Activated CD8-positive, alpha-beta memory T cell treated with anti-CD3 and anti-CD28 coated beads, Interleukin-2, amount 10 ng/mL, durations not matched to agents 7 days and 5 days (primary cell): ENCODE data around the gene PPWD1. TPM values are rescaled to one million over a fixed set of nuclear protein-coding genes. Genes with fewer than 3 reads are reported as not detected.

Experiments
- ATAC-seq: fragments of 150-1000 bp; cut with Tn5 transposase; one replicate; pipeline ENCODE4 v1.10.0; 2021; ENCODE audit warnings: moderate library complexity
- CTCF ChIA-PET: fragments of 350-600 bp; sonication (Branson Sonifier 250); formaldehyde crosslinking; loops from one replicate; lab custom pipeline; 2021; ENCODE audit warnings: antibody characterized with exemption; lab: Charles Lee
- DNase-seq: peaks from one replicate; pipeline ENCODE4 v3.0.0-alpha.2; 2020
- H3K27ac Mint-ChIP-seq: one replicate; pipeline ENCODE4 v1.8.0; 2021; ENCODE audit warnings: mild to moderate bottlenecking, mixed read lengths
- H3K27me3 Mint-ChIP-seq: one replicate; pipeline ENCODE4 v1.8.0; 2021; ENCODE audit warnings: mixed read lengths
- H3K36me3 Mint-ChIP-seq: one replicate; pipeline ENCODE4 v1.8.0; 2021; ENCODE audit warnings: mild to moderate bottlenecking, mixed read lengths
- H3K4me1 Mint-ChIP-seq: one replicate; pipeline ENCODE4 v1.8.0; 2021; ENCODE audit warnings: mixed read lengths
- H3K4me3 Mint-ChIP-seq: one replicate; pipeline ENCODE4 v1.8.0; 2021; ENCODE audit warnings: mild to moderate bottlenecking, moderate library complexity, mixed read lengths
- H3K9me3 Mint-ChIP-seq: one replicate; pipeline ENCODE4 v1.8.0; 2022; ENCODE audit warnings: low read depth, mixed read lengths
- total RNA-seq, 2 experiments: library from RNA; stranded (reverse); gene quantifications; one replicate each; pipeline ENCODE4 v1.2.3, GENCODE V29; 2021

PPWD1 gene
- total RNA-seq, result 10 to 100 TPM; 49.0 to 54.1 TPM

- H3K36me3 Mint-ChIP-seq, result peaks cover 37% of the 10 kb centered on the region
- CTCF ChIA-PET, result interaction anchor here (0.9 to 2.1 kb wide), 6 partner anchors 11 to 80 kb away, joined by 3 to 8 read pairs (median 4); partner anchors contain the start of genes SHLD3 and TRAPPC13
These were observed at the start of gene PPWD1, which contains the start of gene CENPK for GRCh38 chr5:65562731-65563701. TSS of gene PPWD1 (plus strand) at chr5:65563296. CDS start at chr5:65563311, 15 bp downstream. TSS of gene CENPK (minus strand) at chr5:65563168. CDS start at chr5:65554907, 8,261 bp downstream.

GRCh38 chr5:65525726-65526125, 37.4 kb upstream of the PPWD1 start:
- Mint-ChIP-seq H3K36me3 (peaks cover 39% of the 10 kb centered on the region), H3K9me3 (no peaks in the 10 kb centered on the region), H3K4me1 (no peaks in the 10 kb centered on the region), H3K27ac (no peak overlapping the region), H3K4me3 (no peak overlapping the region), H3K27me3 (no peaks in the 10 kb centered on the region)
- CTCF ChIA-PET, result no interaction called here
- DNase-seq, result no peak
- no peak for ATAC-seq

More at GRCh38 chr5:65562731-65563701, at the start of gene PPWD1, which contains the start of gene CENPK:
- Mint-ChIP-seq H3K9me3 (no peaks in the 10 kb centered on the region), H3K27me3 (no peaks in the 10 kb centered on the region), H3K27ac (peak within 1 kb of the TSS; percentile 99), H3K4me3 (peak within 1 kb of the TSS; percentile 97), H3K4me1 (peaks cover 60% of the 10 kb centered on the region)
- DNase-seq (peak; percentile 98), ATAC-seq (peak; percentile 99)

- Mint-ChIP-seq H3K4me3 (no peak overlapping the region), H3K36me3 (peaks cover 35% of the 10 kb centered on the region), H3K4me1 (no peaks in the 10 kb centered on the region), H3K9me3 (no peaks in the 10 kb centered on the region), H3K27me3 (no peaks in the 10 kb centered on the region), H3K27ac (no peak overlapping the region)
- CTCF ChIA-PET, result no interaction called here
- ATAC-seq (no peak), DNase-seq (no peak)
These were observed 32.2 kb upstream of the PPWD1 start for GRCh38 chr5:65530904-65531303.

DNA sequence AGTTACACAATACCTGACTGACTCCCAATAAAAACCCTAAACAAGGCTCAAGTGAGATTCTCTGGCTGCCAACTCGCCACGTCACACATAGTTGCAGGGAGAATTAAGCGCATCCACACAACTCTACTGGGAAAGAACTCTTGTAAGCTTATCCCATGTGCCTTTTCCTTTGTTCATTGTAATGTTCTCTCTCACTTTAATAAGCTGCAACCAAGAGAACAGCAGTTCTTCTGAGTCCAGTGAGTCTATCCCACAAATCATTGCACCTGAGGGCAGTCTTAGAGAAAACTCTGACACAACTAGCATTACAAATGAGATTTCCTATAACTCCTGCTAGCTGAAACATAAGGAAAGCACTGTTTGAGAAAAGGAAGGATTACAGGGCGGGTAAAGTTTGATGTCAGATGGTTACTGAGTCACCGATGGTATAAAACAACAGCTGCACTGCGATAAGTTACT, 27.5 kb upstream of the PPWD1 start:
- peaks cover 48% of the 10 kb centered on the region for H3K36me3 Mint-ChIP-seq
- ATAC-seq, result no peak
- no peaks in the 10 kb centered on the region for H3K9me3 Mint-ChIP-seq
- H3K27ac Mint-ChIP-seq, result no peak overlapping the region
- H3K4me1 Mint-ChIP-seq, result no peaks in the 10 kb centered on the region
- DNase-seq, result no peak
- H3K27me3 Mint-ChIP-seq, result no peaks in the 10 kb centered on the region
- H3K4me3 Mint-ChIP-seq, result no peak overlapping the region
- CTCF ChIA-PET, result interaction anchor here (1.3 kb wide), 1 partner anchor 498 kb away, joined by 4 read pairs; no protein-coding TSS in a partner anchor

GRCh38 chr5:65539827-65540226, 23.3 kb upstream of the PPWD1 start:
- DNase-seq (no peak), ATAC-seq (no peak)
- Mint-ChIP-seq H3K27ac (no peak overlapping the region), H3K4me1 (peaks cover 16% of the 10 kb centered on the region), H3K36me3 (peaks cover 73% of the 10 kb centered on the region), H3K9me3 (no peaks in the 10 kb centered on the region), H3K27me3 (no peaks in the 10 kb centered on the region), H3K4me3 (no peak overlapping the region)
- CTCF ChIA-PET, result interaction anchor here (0.6 kb wide), 1 partner anchor 25 kb away, joined by 4 read pairs; no protein-coding TSS in a partner anchor

GRCh38 chr5:65544473-65544872, 18.6 kb upstream of the PPWD1 start:
- Mint-ChIP-seq H3K4me3 (no peak overlapping the region), H3K4me1 (peaks cover 40% of the 10 kb centered on the region), H3K27ac (peak overlapping the region; percentile 14), H3K27me3 (no peaks in the 10 kb centered on the region), H3K9me3 (no peaks in the 10 kb centered on the region), H3K36me3 (peaks cover 80% of the 10 kb centered on the region)
- CTCF ChIA-PET, result no interaction called here
- no peak for DNase-seq
- no peak for ATAC-seq

GRCh38 chr5:65546141-65546540, 17.0 kb upstream of the PPWD1 start:
- ATAC-seq (no peak), DNase-seq (no peak)
- Mint-ChIP-seq H3K36me3 (peaks cover 82% of the 10 kb centered on the region), H3K4me1 (peaks cover 42% of the 10 kb centered on the region), H3K27ac (no peak overlapping the region), H3K4me3 (no peak overlapping the region), H3K27me3 (no peaks in the 10 kb centered on the region), H3K9me3 (no peaks in the 10 kb centered on the region)
- CTCF ChIA-PET, result interaction anchor here (1.2 kb wide), 1 partner anchor 63 kb away, joined by 4 read pairs; no protein-coding TSS in a partner anchor

DNA sequence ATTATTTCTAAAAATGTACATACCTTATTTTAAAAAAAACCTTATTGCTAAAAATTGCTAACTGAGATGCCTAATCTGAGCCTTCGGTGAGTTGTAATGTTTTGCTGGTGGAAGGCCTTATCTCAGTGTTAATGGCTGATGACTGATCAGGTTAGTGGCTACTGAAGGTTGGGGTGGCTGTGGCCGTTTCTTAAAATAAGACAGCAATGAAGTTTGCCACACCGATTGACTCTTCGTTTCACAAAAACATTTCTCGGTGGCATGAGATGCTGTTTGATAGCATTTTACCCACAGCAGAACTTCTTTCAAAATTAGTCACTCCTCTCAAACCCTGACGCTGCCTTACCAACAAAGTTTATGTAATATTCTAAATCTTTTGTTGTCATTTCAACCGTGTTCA, 14.8 kb upstream of the PPWD1 start:
- Mint-ChIP-seq H3K36me3 (peaks cover 74% of the 10 kb centered on the region), H3K9me3 (no peaks in the 10 kb centered on the region), H3K4me3 (no peak overlapping the region), H3K27me3 (no peaks in the 10 kb centered on the region), H3K27ac (peak overlapping the region; percentile 60), H3K4me1 (peaks cover 44% of the 10 kb centered on the region)
- peak; percentile 86 for ATAC-seq
- CTCF ChIA-PET, result no interaction called here
- DNase-seq, result peak; percentile 69

GRCh38 chr5:65553941-65554340, 9.2 kb upstream of the PPWD1 start:
- no peak overlapping the region for H3K27ac Mint-ChIP-seq
- DNase-seq (no peak), ATAC-seq (no peak)
- H3K4me1 Mint-ChIP-seq, result peaks cover 44% of the 10 kb centered on the region
- H3K9me3 Mint-ChIP-seq, result no peaks in the 10 kb centered on the region
- no peaks in the 10 kb centered on the region for H3K27me3 Mint-ChIP-seq
- peaks cover 70% of the 10 kb centered on the region for H3K36me3 Mint-ChIP-seq
- no peak overlapping the region for H3K4me3 Mint-ChIP-seq
- CTCF ChIA-PET, result interaction anchor here (0.8 kb wide), 1 partner anchor 743 kb away, joined by 3 read pairs; no protein-coding TSS in a partner anchor

DNA sequence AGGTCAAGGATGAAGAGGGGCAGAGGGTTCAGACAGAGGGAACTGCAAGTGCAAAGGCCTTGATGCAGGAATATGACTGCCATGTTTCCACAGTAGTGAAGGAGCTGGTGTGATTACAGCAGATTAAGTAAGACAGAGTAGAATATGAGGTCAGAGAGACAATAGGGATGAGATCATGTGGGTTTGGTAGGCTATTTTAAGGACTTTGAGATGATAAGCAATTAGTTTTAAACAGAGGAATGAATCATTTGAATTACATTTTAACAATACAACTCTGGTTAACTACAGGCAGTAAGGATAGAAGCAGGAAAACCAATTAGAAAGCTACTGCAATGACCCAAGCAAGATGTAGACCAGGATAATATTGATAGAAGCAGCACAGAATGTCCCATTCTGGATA, 7.8 kb upstream of the PPWD1 start:
- peaks cover 45% of the 10 kb centered on the region for H3K4me1 Mint-ChIP-seq
- no peaks in the 10 kb centered on the region for H3K9me3 Mint-ChIP-seq
- H3K27ac Mint-ChIP-seq, result no peak overlapping the region
- CTCF ChIA-PET, result no interaction called here
- H3K4me3 Mint-ChIP-seq, result no peak overlapping the region
- no peak for DNase-seq
- no peaks in the 10 kb centered on the region for H3K27me3 Mint-ChIP-seq
- H3K36me3 Mint-ChIP-seq, result peaks cover 67% of the 10 kb centered on the region
- no peak for ATAC-seq

- peaks cover 48% of the 10 kb centered on the region for H3K4me1 Mint-ChIP-seq
- ATAC-seq (no peak), DNase-seq (no peak)
- H3K36me3 Mint-ChIP-seq, result peaks cover 62% of the 10 kb centered on the region
- H3K9me3 Mint-ChIP-seq, result no peaks in the 10 kb centered on the region
- H3K4me3 Mint-ChIP-seq, result no peak overlapping the region
- CTCF ChIA-PET, result interaction anchor here (0.6 kb wide), 1 partner anchor 18 kb away, joined by 3 read pairs; no protein-coding TSS in a partner anchor
- H3K27me3 Mint-ChIP-seq, result no peaks in the 10 kb centered on the region
- H3K27ac Mint-ChIP-seq, result no peak overlapping the region
These were observed 6.9 kb upstream of the PPWD1 start for GRCh38 chr5:65556181-65556580.

- CTCF ChIA-PET, result interaction anchor here (0.6 kb wide), 1 partner anchor 17 kb away, joined by 3 read pairs; no protein-coding TSS in a partner anchor
These were observed 6.4 kb upstream of the PPWD1 start for GRCh38 chr5:65556718-65557117.

DNA sequence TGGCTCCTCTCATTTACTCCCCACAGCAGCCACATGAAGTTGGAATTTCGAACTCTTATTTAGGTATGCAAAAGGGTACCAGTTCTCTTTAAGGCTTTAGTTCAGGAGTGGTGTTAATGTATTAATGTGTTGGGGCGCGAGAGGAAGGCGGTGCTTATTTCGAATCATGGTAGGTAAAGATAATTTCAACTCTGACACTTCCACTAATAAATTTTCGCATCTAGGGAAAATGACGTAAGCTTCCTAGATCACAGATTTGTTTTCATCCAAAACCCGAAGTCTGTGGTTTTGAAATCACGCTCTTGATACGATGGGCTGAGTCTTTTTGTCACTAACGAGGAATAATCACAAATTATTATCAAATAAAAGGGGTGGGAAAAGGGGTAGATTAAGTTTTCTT, 681 bp downstream of the PPWD1 start:
- DNase-seq (no peak), ATAC-seq (no peak)
- H3K4me3 Mint-ChIP-seq, result peak overlapping the region; percentile 97
- H3K27me3 Mint-ChIP-seq, result no peaks in the 10 kb centered on the region
- H3K4me1 Mint-ChIP-seq, result peaks cover 54% of the 10 kb centered on the region
- H3K27ac Mint-ChIP-seq, result peak overlapping the region; percentile 99
- H3K36me3 Mint-ChIP-seq, result peaks cover 33% of the 10 kb centered on the region
- H3K9me3 Mint-ChIP-seq, result no peaks in the 10 kb centered on the region
- CTCF ChIA-PET, result interaction anchor here (0.7 to 2.1 kb wide), 4 partner anchors 60 to 607 kb away, joined by 3 to 8 read pairs (median 4); partner anchors contain the start of genes SHLD3, TRAPPC13 and TRIM23

More at GRCh38 chr5:65556718-65557117, 6.4 kb upstream of the PPWD1 start:
- H3K27me3 Mint-ChIP-seq, result no peaks in the 10 kb centered on the region
- peaks cover 52% of the 10 kb centered on the region for H3K4me1 Mint-ChIP-seq
- H3K27ac Mint-ChIP-seq, result no peak overlapping the region
- H3K36me3 Mint-ChIP-seq, result peaks cover 63% of the 10 kb centered on the region
- ATAC-seq, result no peak
- no peak overlapping the region for H3K4me3 Mint-ChIP-seq
- no peak for DNase-seq
- no peaks in the 10 kb centered on the region for H3K9me3 Mint-ChIP-seq
